PFSK-1 (cell line): ENCODE data around the gene NME9.

Experiments used
- POLR2AphosphoS5 ChIP-seq: IDR thresholded peaks from 2 replicates; pipeline ENCODE4 v1.6.1; 2012; ENCODE audit warnings: low read depth, mild to moderate bottlenecking, control low read depth, low read length, moderate library complexity
- REST ChIP-seq, 2 experiments: IDR thresholded peaks; 2 replicates each; pipeline versions ENCODE4 v1.6.1 to v1.8.0; 2011 to 2012; ENCODE audit warnings: low read depth in 2 of 2, low read length in 2 of 2, control low read depth in 1 of 2, inconsistent platforms in 1 of 2, mild to moderate bottlenecking in 1 of 2, moderate library complexity in 1 of 2; ENCODE audit not compliant: insufficient read depth in 1 of 2
- SIN3A ChIP-seq: IDR thresholded peaks from 2 replicates; pipeline ENCODE4 v1.6.1; 2012; ENCODE audit warnings: mild to moderate bottlenecking, low read length, moderate library complexity, borderline replicate concordance; ENCODE audit not compliant: insufficient read depth

- no peak for TF ChIP-seq REST (IDR thresholded peaks at IDR 0.05; ENCODE audit: insufficient read depth in 1 of 2, low read depth in 2 of 2, low read length in 2 of 2)
- TF ChIP-seq SIN3A: no peak
- no peak for TF ChIP-seq POLR2AphosphoS5
These were observed 32.9 kb upstream of the NME9 start for GRCh38 chr3:138362538-138362937.
